ENCODE data around the gene PRRT2. TPM values are rescaled to one million over a fixed set of nuclear protein-coding genes. Genes with fewer than 3 reads are reported as not detected.

PRRT2 gene
- total and polyA plus RNA-seq, 10 of the 15 experiments (the other 5 are each of a cell fraction or from before 2014, with no cell fraction given), result 0.08 to 0.49 (median 0.12) TPM; not detected in 4

DNA sequence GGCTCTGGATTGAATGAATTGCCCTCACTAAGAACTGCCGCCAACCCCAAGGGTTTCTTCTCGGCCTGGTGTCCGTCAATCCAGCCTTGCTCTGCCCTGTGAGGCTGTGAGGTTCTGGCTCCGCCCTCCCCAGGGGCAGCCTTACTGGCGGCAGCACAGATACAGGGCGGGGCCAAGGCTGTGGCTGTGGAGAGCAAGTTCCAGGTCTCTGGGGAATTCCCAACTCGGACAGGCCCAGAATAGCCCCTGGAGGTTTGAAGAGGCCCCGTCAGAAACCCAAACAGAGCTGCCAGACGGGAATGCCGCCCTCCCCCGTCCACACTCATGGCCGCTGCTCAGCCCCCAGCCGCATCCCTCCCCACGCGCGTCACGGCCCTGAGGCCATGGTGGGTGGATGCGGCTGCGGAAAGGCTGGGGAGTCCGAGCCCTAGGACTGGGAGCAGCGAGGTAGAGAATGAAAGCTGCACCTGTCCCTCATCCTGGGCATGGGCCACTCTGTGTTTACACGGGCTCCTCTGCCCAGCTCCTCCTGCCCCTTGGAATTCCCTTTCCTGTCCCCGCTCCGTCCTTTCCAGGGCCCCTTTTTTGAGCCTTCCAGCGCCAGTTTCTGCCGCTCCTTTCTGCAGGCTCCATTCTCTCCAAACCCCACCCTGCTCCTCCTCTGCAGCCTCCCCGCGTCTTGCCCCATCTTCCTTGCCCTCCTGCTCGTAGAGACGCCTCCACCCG, 660 bp upstream of the PRRT2 start (continued):
- TF ChIP-seq KDM1A (IDR thresholded peaks at IDR 0.05; ENCODE audit: borderline replicate concordance) (no peak), ZNF622 (IDR thresholded peaks at IDR 0.05) (no peak), HDGF (IDR thresholded peaks at IDR 0.05) (no peak), EP300 (IDR thresholded peaks at IDR 0.05; ENCODE audit: borderline replicate concordance in 1 of 2, control insufficient read depth in 1 of 2, low read depth in 2 of 2, low read length in 2 of 2) (no peak), HDAC6 (IDR thresholded peaks at IDR 0.05; ENCODE audit: unreplicated experiment) (no peak), ZNF384 (IDR thresholded peaks at IDR 0.05; ENCODE audit: borderline replicate concordance, low read depth, low read length) (no peak), POLR2AphosphoS2 (IDR thresholded peaks at IDR 0.05; ENCODE audit: low read depth, low read length) (peak; percentile 78; the same call in 1 of the 2 replicates), NR2C2 (IDR thresholded peaks at IDR 0.05; ENCODE audit: borderline replicate concordance, control insufficient read depth, insufficient read length, low read depth) (no peak), NR2F1 (conservative IDR thresholded peaks at IDR 0.05) (no peak), ZZZ3 (IDR thresholded peaks at IDR 0.05; ENCODE audit: control insufficient read depth, insufficient read length, low read depth) (no peak), BCL11A (IDR thresholded peaks at IDR 0.05; ENCODE audit: low read depth, low read length) (no peak), SREBF2 (IDR thresholded peaks at IDR 0.05; ENCODE audit: low read length) (no peak), IKZF1 (conservative IDR thresholded peaks at IDR 0.05) (peak; percentile 100), BACH1 (IDR thresholded peaks at IDR 0.05; ENCODE audit: borderline replicate concordance) (peak; percentile 77), ZNF274 (IDR thresholded peaks at IDR 0.05; ENCODE audit: insufficient read depth, insufficient read length) (no peak), FOXK2 (IDR thresholded peaks at IDR 0.05) (no peak), GATAD2B (conservative IDR thresholded peaks at IDR 0.05; ENCODE audit: low read depth) (peak; percentile 48), RFX5 (IDR thresholded peaks at IDR 0.05; ENCODE audit: low read depth, low read length) (no peak; the same call in 1 of the 2 replicates), NFYB (IDR thresholded peaks at IDR 0.05; ENCODE audit: insufficient read depth, low read depth, low read length) (peak; percentile 73), PAX8 (IDR thresholded peaks at IDR 0.05) (no peak), ZSCAN29 (IDR thresholded peaks at IDR 0.05) (no peak), KAT2A (conservative IDR thresholded peaks at IDR 0.05; ENCODE audit: control insufficient read depth, low read depth, low read length) (no peak), MXI1 (IDR thresholded peaks at IDR 0.05; ENCODE audit: low read depth, low read length) (0 out of 2 replicates have a peak, but pooled peaks have one; percentile 17)
- TF ChIP-seq, protein P1, sequence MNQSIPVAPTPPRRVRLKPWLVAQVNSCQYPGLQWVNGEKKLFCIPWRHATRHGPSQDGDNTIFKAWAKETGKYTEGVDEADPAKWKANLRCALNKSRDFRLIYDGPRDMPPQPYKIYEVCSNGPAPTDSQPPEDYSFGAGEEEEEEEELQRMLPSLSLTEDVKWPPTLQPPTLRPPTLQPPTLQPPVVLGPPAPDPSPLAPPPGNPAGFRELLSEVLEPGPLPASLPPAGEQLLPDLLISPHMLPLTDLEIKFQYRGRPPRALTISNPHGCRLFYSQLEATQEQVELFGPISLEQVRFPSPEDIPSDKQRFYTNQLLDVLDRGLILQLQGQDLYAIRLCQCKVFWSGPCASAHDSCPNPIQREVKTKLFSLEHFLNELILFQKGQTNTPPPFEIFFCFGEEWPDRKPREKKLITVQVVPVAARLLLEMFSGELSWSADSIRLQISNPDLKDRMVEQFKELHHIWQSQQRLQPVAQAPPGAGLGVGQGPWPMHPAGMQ (IDR thresholded peaks at IDR 0.05; ENCODE audit: borderline replicate concordance), result no peak
- TF ChIP-seq, protein P2, sequence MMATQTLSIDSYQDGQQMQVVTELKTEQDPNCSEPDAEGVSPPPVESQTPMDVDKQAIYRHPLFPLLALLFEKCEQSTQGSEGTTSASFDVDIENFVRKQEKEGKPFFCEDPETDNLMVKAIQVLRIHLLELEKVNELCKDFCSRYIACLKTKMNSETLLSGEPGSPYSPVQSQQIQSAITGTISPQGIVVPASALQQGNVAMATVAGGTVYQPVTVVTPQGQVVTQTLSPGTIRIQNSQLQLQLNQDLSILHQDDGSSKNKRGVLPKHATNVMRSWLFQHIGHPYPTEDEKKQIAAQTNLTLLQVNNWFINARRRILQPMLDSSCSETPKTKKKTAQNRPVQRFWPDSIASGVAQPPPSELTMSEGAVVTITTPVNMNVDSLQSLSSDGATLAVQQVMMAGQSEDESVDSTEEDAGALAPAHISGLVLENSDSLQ (IDR thresholded peaks at IDR 0.05), result peak; percentile 96
- TF ChIP-seq, protein P3, sequence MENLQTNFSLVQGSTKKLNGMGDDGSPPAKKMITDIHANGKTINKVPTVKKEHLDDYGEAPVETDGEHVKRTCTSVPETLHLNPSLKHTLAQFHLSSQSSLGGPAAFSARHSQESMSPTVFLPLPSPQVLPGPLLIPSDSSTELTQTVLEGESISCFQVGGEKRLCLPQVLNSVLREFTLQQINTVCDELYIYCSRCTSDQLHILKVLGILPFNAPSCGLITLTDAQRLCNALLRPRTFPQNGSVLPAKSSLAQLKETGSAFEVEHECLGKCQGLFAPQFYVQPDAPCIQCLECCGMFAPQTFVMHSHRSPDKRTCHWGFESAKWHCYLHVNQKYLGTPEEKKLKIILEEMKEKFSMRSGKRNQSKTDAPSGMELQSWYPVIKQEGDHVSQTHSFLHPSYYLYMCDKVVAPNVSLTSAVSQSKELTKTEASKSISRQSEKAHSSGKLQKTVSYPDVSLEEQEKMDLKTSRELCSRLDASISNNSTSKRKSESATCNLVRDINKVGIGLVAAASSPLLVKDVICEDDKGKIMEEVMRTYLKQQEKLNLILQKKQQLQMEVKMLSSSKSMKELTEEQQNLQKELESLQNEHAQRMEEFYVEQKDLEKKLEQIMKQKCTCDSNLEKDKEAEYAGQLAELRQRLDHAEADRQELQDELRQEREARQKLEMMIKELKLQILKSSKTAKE (IDR thresholded peaks at IDR 0.05; ENCODE audit: low read depth, poor library complexity, severe bottlenecking), result peak; percentile 53
- TF ChIP-seq, protein P4, sequence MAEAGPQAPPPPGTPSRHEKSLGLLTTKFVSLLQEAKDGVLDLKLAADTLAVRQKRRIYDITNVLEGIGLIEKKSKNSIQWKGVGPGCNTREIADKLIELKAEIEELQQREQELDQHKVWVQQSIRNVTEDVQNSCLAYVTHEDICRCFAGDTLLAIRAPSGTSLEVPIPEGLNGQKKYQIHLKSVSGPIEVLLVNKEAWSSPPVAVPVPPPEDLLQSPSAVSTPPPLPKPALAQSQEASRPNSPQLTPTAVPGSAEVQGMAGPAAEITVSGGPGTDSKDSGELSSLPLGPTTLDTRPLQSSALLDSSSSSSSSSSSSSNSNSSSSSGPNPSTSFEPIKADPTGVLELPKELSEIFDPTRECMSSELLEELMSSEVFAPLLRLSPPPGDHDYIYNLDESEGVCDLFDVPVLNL (IDR thresholded peaks at IDR 0.05; ENCODE audit: low read depth, low read length), result no peak

All from GM12878 (cell line).